Fibroblast of skin of abdomen (primary cell): ENCODE data around the gene RARRES1.
A peak's percentile ranks its signal among the peaks of the same experiment; 100 is the strongest.

Experiments used
- DNase-seq: peaks from one replicate; pipeline ENCODE4 v3.0.0-alpha.2; 2013

The RARRES1 gene

GRCh38 chr3:158685159-158685558 lies 47.1 kb downstream of the RARRES1 start:
- DNase-seq: peak; percentile 29

GRCh38 chr3:158683230-158683962 lies 48.9 kb downstream of the RARRES1 start:
- DNase-seq: peak; percentile 67

GRCh38 chr3:158680861-158681260 lies 51.4 kb downstream of the RARRES1 start:
- DNase-seq: no peak

- DNase-seq: peak; percentile 13
Observed at GRCh38 chr3:158679547-158680000, 52.7 kb downstream of the RARRES1 start.

- DNase-seq: no peak
Observed at GRCh38 chr3:158678687-158679086, 53.6 kb downstream of the RARRES1 start.

- peak; percentile 82 for DNase-seq
Observed at GRCh38 chr3:158672215-158673176, 59.8 kb downstream of the RARRES1 start, which contains the start of gene LXN. TSS of gene LXN (minus strand) at chr3:158672648. CDS start at chr3:158672478, 170 bp downstream.

GRCh38 chr3:158671821-158672214 lies 60.4 kb downstream of the RARRES1 start:
- DNase-seq: no peak

- DNase-seq: peak; percentile 9
Observed at GRCh38 chr3:158668506-158668905, 63.8 kb downstream of the RARRES1 start.

- DNase-seq: no peak
Observed at GRCh38 chr3:158666416-158666815, 65.8 kb downstream of the RARRES1 start.

GRCh38 chr3:158663832-158664231 lies 68.4 kb downstream of the RARRES1 start:
- no peak for DNase-seq

- no peak for DNase-seq
Observed at GRCh38 chr3:158663246-158663645, 69.0 kb downstream of the RARRES1 start.

- DNase-seq: no peak
Observed at GRCh38 chr3:158660711-158661110, 71.5 kb downstream of the RARRES1 start.

- peak; percentile 76 for DNase-seq
Observed at GRCh38 chr3:158659454-158660237, 72.6 kb downstream of the RARRES1 start.

GRCh38 chr3:158658889-158659288 lies 73.4 kb downstream of the RARRES1 start:
- DNase-seq: no peak

- no peak for DNase-seq
Observed at GRCh38 chr3:158652463-158652862, 79.8 kb downstream of the RARRES1 start.

GRCh38 chr3:158651192-158651591 lies 81.1 kb downstream of the RARRES1 start:
- no peak for DNase-seq

- DNase-seq: no peak
Observed at GRCh38 chr3:158649791-158650190, 82.5 kb downstream of the RARRES1 start.
